Measurements from ENCODE around the gene DLX5.
A peak's percentile ranks its signal among the peaks of the same experiment; 100 is the strongest.

DLX5 gene

GRCh38 chr7:97018126-97018601 lies 6.5 kb downstream of the DLX5 start:
- no peak for DNase-seq

- no peak for DNase-seq
These were observed 7.2 kb downstream of the DLX5 start for GRCh38 chr7:97017192-97018125.

GRCh38 chr7:97016381-97017191 lies 8.0 kb downstream of the DLX5 start:
- DNase-seq = no peak

GRCh38 chr7:97015756-97016380 lies 8.8 kb downstream of the DLX5 start:
- DNase-seq = no peak

- DNase-seq = no peak
These were observed 9.4 kb downstream of the DLX5 start for GRCh38 chr7:97015279-97015678.

GRCh38 chr7:97014145-97014750 lies 10.4 kb downstream of the DLX5 start:
- no peak for DNase-seq

- DNase-seq = no peak
These were observed 10.8 kb downstream of the DLX5 start for GRCh38 chr7:97013845-97014134.

- DNase-seq = no peak
These were observed 11.3 kb downstream of the DLX5 start for GRCh38 chr7:97013134-97013844.

GRCh38 chr7:97012365-97013133 lies 12.1 kb downstream of the DLX5 start:
- no peak for DNase-seq

- DNase-seq = peak; percentile 22
These were observed 12.9 kb downstream of the DLX5 start for GRCh38 chr7:97011536-97012364.

GRCh38 chr7:97011104-97011503 lies 13.5 kb downstream of the DLX5 start:
- DNase-seq = no peak

GRCh38 chr7:97009753-97010732 lies 14.6 kb downstream of the DLX5 start:
- no peak for DNase-seq

- no peak for DNase-seq
These were observed 16.2 kb downstream of the DLX5 start for GRCh38 chr7:97008275-97008917.

- no peak for DNase-seq
These were observed 17.1 kb downstream of the DLX5 start for GRCh38 chr7:97007583-97007861.

- DNase-seq = no peak
These were observed 17.6 kb downstream of the DLX5 start for GRCh38 chr7:97006816-97007582.

- DNase-seq = peak; percentile 27
These were observed 18.4 kb downstream of the DLX5 start for GRCh38 chr7:97006055-97006815.

Data from MV-4-11 (cell line).